22Rv1 (cell line): ENCODE results near the gene LYAR.
A peak's percentile ranks its signal among the peaks of the same experiment; 100 is the strongest.

Experiments
- H3K27ac ChIP-seq: fragments of 450-650 bp; 2 replicates; pipeline ENCODE4 v1.5.1; 2017
- ZFX ChIP-seq: fragments of 450-650 bp; IDR thresholded peaks from 2 replicates; pipeline ENCODE4 v1.6.1; 2017; ENCODE audit warnings: antibody characterized with exemption, borderline replicate concordance
- TF ChIP-seq, protein P1 (sequence below): fragments of 450-650 bp; IDR thresholded peaks from 2 replicates; pipeline ENCODE4 v1.5.1; 2017; ENCODE audit warnings: mild to moderate bottlenecking

LYAR gene

DNA sequence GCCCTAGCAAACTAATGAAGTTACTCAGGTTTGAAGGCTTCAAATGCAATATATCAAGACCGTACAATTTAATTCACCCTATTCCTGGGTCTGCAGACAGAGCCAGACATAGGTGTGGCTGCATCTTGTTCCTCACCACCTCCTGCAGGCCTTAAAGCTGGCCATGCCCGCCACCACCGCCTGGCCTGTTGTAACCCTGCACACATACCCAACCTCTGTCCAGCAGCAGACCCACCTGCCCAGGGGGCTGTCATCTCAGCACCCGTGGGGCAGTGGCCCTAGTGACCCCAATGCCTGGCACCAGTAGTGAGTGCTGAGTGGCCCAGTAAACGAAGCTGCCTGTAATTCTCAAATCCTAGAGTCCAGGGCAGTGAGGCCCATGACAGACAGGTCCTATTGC is 40.8 kb upstream of the LYAR start:
- H3K27ac ChIP-seq: no peak overlapping the region
- TF ChIP-seq ZFX: no peak
- TF ChIP-seq, protein P1, sequence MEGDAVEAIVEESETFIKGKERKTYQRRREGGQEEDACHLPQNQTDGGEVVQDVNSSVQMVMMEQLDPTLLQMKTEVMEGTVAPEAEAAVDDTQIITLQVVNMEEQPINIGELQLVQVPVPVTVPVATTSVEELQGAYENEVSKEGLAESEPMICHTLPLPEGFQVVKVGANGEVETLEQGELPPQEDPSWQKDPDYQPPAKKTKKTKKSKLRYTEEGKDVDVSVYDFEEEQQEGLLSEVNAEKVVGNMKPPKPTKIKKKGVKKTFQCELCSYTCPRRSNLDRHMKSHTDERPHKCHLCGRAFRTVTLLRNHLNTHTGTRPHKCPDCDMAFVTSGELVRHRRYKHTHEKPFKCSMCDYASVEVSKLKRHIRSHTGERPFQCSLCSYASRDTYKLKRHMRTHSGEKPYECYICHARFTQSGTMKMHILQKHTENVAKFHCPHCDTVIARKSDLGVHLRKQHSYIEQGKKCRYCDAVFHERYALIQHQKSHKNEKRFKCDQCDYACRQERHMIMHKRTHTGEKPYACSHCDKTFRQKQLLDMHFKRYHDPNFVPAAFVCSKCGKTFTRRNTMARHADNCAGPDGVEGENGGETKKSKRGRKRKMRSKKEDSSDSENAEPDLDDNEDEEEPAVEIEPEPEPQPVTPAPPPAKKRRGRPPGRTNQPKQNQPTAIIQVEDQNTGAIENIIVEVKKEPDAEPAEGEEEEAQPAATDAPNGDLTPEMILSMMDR: no peak

DNA sequence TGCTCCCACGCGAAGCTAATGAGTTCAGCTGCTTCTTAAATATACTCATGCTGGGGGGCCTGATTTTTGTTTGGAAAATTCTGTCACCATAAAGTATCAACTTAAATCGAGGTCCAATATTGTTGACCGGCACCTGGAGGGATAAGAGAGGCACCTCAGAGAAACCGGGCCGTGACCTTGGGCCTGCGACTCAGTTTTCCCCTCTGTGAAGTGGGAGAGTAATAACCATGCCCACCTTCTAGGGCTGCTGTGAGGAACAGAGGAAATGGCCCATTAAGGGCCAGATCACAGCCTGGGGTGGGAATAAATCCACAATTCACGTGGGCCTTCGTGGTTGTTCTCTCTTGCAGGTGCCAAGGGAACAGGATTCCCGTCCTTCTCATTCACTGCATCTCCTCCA is 39.5 kb upstream of the LYAR start:
- TF ChIP-seq, protein P1: no peak
- TF ChIP-seq ZFX: no peak
- H3K27ac ChIP-seq: no peak overlapping the region

DNA sequence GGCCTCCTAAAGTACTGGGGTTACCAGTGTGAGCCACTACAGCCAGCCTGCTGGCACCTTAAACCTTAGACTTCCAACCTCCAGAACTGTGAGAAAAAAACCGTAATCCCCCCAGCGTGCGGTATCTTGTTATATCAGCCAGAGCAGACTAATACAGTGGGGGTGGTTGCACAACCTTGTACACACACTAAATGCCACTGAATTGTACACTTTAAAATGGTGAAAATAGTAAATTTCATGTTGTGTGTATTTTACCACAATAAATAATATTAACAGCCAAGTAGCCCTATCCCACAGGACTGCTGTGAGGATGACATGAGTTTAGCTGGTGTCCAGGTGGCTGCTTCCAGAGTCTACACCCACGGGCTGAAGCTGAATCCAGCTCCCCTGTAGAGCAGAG is 38.9 kb upstream of the LYAR start:
- no peak overlapping the region for H3K27ac ChIP-seq
- TF ChIP-seq, protein P1: no peak
- TF ChIP-seq ZFX: no peak

DNA sequence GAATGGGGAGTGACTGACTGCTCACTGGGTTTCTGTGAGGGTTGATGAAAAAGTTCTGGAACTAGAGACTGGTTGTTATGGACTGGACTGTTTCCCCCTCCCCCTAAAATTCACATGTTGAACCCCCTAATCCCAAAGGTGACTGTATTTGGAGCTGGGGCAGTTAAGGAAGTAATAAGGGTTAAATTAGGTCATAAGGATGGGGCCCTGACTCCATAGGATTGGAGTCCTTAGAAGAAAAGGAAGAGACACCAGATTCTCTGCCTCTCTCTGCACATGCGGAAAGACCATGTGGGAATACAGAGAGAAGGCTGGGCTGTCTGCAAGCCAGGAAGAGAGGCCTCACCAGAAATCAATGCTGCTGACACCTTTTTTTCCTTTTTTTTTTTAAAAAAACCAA is 38.3 kb upstream of the LYAR start:
- H3K27ac ChIP-seq: no peak overlapping the region
- TF ChIP-seq, protein P1: no peak
- TF ChIP-seq ZFX: no peak

DNA sequence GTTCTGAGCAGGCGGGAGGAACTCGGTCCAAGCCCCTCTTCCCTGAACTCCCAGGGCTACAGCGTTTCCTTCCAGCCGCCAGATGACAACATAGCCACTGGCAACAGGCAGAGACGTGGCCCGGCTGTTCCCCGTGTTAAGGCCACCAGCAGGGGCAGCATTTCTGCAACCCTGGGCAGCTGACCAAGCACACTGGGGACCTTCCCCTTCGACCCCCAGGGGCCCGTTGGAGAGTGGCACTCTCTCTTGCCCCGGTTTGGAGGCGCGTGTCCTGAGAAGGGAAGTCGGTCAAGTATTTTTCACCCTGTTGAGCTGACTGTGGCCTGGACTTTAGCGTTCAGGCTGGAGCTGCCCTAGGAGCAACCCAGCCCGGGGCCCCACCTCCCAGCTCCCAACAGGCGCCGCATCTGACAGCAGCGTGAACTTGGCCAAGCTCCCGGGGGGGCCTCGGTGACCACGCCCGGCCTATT is 37.7 kb upstream of the LYAR start:
- no peak for TF ChIP-seq ZFX
- TF ChIP-seq, protein P1: peak; percentile 59
- no peak overlapping the region for H3K27ac ChIP-seq

DNA sequence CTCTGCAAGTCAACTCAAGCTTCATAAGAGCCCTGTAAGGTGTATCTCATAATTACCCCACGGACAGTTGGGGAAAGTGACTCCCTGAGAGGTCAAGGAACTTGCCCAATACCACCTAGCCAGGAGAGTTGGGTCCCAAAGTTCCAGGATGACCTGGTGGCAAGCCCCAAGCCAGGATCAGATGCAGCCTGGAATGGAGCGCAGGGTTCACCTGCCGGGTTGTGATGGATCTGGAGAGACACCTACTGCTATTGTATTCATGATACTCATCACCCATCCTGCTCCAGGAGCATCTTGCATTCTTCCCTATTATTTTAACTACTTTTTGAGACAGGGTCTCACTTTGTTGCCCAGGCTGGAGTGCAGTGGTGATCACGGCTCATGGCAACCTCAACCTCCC is 36.2 kb upstream of the LYAR start:
- TF ChIP-seq, protein P1: no peak
- no peak for TF ChIP-seq ZFX
- H3K27ac ChIP-seq: no peak overlapping the region

DNA sequence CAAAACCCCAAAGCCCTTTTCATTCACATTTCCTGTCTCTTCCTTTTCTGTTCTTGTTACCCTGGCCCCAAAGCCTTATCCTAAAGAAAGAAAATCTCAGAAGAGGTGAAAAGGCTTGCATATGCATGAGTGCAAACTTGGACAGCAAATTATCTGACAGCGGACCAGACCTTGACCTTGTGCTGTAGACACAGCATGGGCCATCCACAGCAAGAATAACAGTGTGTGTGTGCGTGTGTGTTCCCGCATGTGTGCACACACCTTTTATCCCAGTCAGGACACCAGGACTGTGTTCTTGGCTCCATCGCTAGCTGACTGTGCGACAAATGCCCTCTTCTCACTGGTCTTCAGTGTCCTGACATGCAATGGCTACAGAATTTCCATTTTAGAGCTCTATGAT is 35.4 kb upstream of the LYAR start:
- no peak overlapping the region for H3K27ac ChIP-seq
- TF ChIP-seq, protein P1: no peak
- no peak for TF ChIP-seq ZFX
